H9 (cell line): ENCODE results near the gene IMP3. TPM values are rescaled to one million over a fixed set of nuclear protein-coding genes. Genes with fewer than 3 reads are reported as not detected.

Source experiments
- DNase-seq: peaks from one replicate; pipeline ENCODE4 v3.0.0-alpha.2; 2017
- H2AFZ ChIP-seq: one replicate; pipeline ENCODE4 v1.6.1; 2013; ENCODE audit warnings: mild to moderate bottlenecking, low read length, control low read depth, moderate library complexity
- H2AK5ac ChIP-seq: 2 replicates; pipeline ENCODE4 v1.6.1; 2013; ENCODE audit warnings: low read length, control low read depth, mixed read lengths; ENCODE audit not compliant: insufficient read length
- H2BK120ac ChIP-seq: one replicate; pipeline ENCODE4 v1.6.1; 2013; ENCODE audit warnings: low read depth, mild to moderate bottlenecking, low read length, control low read depth, inconsistent platforms; ENCODE audit not compliant: poor library complexity, severe bottlenecking
- H2BK12ac ChIP-seq: 2 replicates; pipeline ENCODE4 v1.6.1; 2013; ENCODE audit warnings: low read length, control low read depth, mixed read lengths, low read depth; ENCODE audit not compliant: insufficient read length
- H2BK15ac ChIP-seq: 2 replicates; pipeline ENCODE4 v1.6.1; 2013; ENCODE audit warnings: low read depth, low read length, control low read depth
- H2BK20ac ChIP-seq: one replicate; pipeline ENCODE4 v1.6.1; 2013; ENCODE audit warnings: low read depth, mild to moderate bottlenecking, low read length, control low read depth, inconsistent platforms; ENCODE audit not compliant: poor library complexity, severe bottlenecking
- H2BK5ac ChIP-seq: 2 replicates; pipeline ENCODE4 v1.6.1; 2013; ENCODE audit warnings: low read length, control low read depth, mixed read lengths; ENCODE audit not compliant: insufficient read length
- H3K14ac ChIP-seq: 2 replicates; pipeline ENCODE4 v1.6.1; 2013; ENCODE audit warnings: low read length, control low read depth; ENCODE audit not compliant: insufficient read depth
- H3K18ac ChIP-seq: 2 replicates; pipeline ENCODE4 v1.6.1; 2013; ENCODE audit warnings: low read depth, mild to moderate bottlenecking, mixed read lengths, low read length, control low read depth; ENCODE audit not compliant: insufficient read length
- H3K23ac ChIP-seq: 2 replicates; pipeline ENCODE4 v1.6.1; 2013; ENCODE audit warnings: low read length, control low read depth, mixed read lengths, low read depth; ENCODE audit not compliant: insufficient read length
- H3K23me2 ChIP-seq: 2 replicates; pipeline ENCODE4 v1.6.1; 2013; ENCODE audit warnings: low read depth, mild to moderate bottlenecking, mixed read lengths, low read length, control low read depth; ENCODE audit not compliant: insufficient read length, poor library complexity, severe bottlenecking
- H3K27ac ChIP-seq: 2 replicates; pipeline ENCODE4 v1.5.1; 2013; ENCODE audit warnings: low read length, control low read depth, mixed read lengths, low read depth; ENCODE audit not compliant: insufficient read length
- H3K27me3 ChIP-seq: 2 replicates; pipeline ENCODE4 v1.6.1; 2013; ENCODE audit warnings: low read length, control low read depth, inconsistent platforms; ENCODE audit not compliant: insufficient read depth
- H3K4ac ChIP-seq: 2 replicates; pipeline ENCODE4 v1.6.1; 2013; ENCODE audit warnings: low read depth, mild to moderate bottlenecking, control low read depth, inconsistent platforms, low read length, moderate library complexity
- H3K4me1 ChIP-seq: 2 replicates; pipeline ENCODE4 v1.6.1; 2013; ENCODE audit warnings: low read length, control low read depth, inconsistent platforms; ENCODE audit not compliant: insufficient read depth
- H3K4me2 ChIP-seq: 2 replicates; pipeline ENCODE4 v1.6.1; 2013; ENCODE audit warnings: low read length, control low read depth, mixed read lengths; ENCODE audit not compliant: insufficient read length, insufficient read depth
- H3K56ac ChIP-seq: 2 replicates; pipeline ENCODE4 v1.6.1; 2013; ENCODE audit warnings: low read depth, mild to moderate bottlenecking, mixed read lengths, low read length, control low read depth; ENCODE audit not compliant: insufficient read length
- H3K79me1 ChIP-seq: 2 replicates; pipeline ENCODE4 v1.6.1; 2013; ENCODE audit warnings: low read depth, mild to moderate bottlenecking, moderate library complexity, low read length, control low read depth, inconsistent platforms; ENCODE audit not compliant: insufficient read depth, poor library complexity, severe bottlenecking
- H3K79me2 ChIP-seq: 2 replicates; pipeline ENCODE4 v1.6.1; 2013; ENCODE audit warnings: low read length, control low read depth, inconsistent platforms; ENCODE audit not compliant: insufficient read depth
- H3K9ac ChIP-seq: 2 replicates; pipeline ENCODE4 v1.6.1; 2013; ENCODE audit warnings: low read length, control low read depth, mixed read lengths; ENCODE audit not compliant: insufficient read length; ENCODE audit errors: extremely low read depth
- H3K9me3 ChIP-seq: one replicate; pipeline ENCODE4 v1.6.1; 2013; ENCODE audit warnings: low read depth, low read length, inconsistent platforms; ENCODE audit not compliant: control insufficient read depth
- H3T11ph ChIP-seq: one replicate; pipeline ENCODE4 v1.6.1; 2013; ENCODE audit warnings: mild to moderate bottlenecking, low read length, control low read depth, inconsistent platforms
- H4K20me1 ChIP-seq: one replicate; pipeline ENCODE4 v1.6.1; 2013; ENCODE audit not compliant: control insufficient read depth, insufficient read length, insufficient read depth
- H4K5ac ChIP-seq: 2 replicates; pipeline ENCODE4 v1.6.1; 2013; ENCODE audit warnings: low read depth, mild to moderate bottlenecking, mixed read lengths, low read length, control low read depth; ENCODE audit not compliant: insufficient read length
- H4K8ac ChIP-seq: replicated peaks from 2 replicates; pipeline ENCODE4 v1.6.1; 2013; ENCODE audit warnings: low read length, control low read depth, mixed read lengths, low read depth; ENCODE audit not compliant: insufficient read length
- H4K91ac ChIP-seq: 2 replicates; pipeline ENCODE4 v1.6.1; 2013; ENCODE audit warnings: low read depth, mild to moderate bottlenecking, moderate library complexity, mixed read lengths, low read length, control low read depth; ENCODE audit not compliant: insufficient read length
- H3K27ac Mint-ChIP-seq, 3 experiments: 2 replicates in 2 of 3; 3 replicates in 1 of 3; pipeline ENCODE4 v1.8.0; 2020 to 2021; ENCODE audit warnings: mixed read lengths in 3 of 3, mild to moderate bottlenecking in 1 of 3, moderate library complexity in 1 of 3
- H3K27me3 Mint-ChIP-seq: 2 replicates; pipeline ENCODE4 v1.8.0; 2021; ENCODE audit warnings: low read depth, mild to moderate bottlenecking, moderate library complexity, mixed read lengths
- H3K36me3 Mint-ChIP-seq, 3 experiments: 2 replicates in 2 of 3; 3 replicates in 1 of 3; pipeline ENCODE4 v1.8.0; 2020 to 2021; ENCODE audit warnings: low read depth in 3 of 3, mixed read lengths in 3 of 3; ENCODE audit not compliant: insufficient read depth in 1 of 3
- H3K4me1 Mint-ChIP-seq, 2 experiments: 2 replicates each; pipeline ENCODE4 v1.8.0; 2020; ENCODE audit warnings: mixed read lengths in 2 of 2
- H3K4me3 Mint-ChIP-seq, 2 experiments: 2 replicates in 1 of 2; 3 replicates in 1 of 2; pipeline ENCODE4 v1.8.0; 2020 to 2021; ENCODE audit warnings: mild to moderate bottlenecking in 2 of 2, mixed read lengths in 2 of 2, moderate library complexity in 1 of 2
- H3K9me3 Mint-ChIP-seq, 2 experiments: 2 replicates in 1 of 2; 3 replicates in 1 of 2; pipeline ENCODE4 v1.8.0; 2020; ENCODE audit warnings: mild to moderate bottlenecking in 2 of 2, mixed read lengths in 2 of 2, moderate library complexity in 1 of 2
- WGBS: extraction: QIAGEN DNeasy Blood & Tissue Kit; methylation state at CpG from one replicate; pipeline ENCODE4 v1.1.7; 2013; ENCODE audit warnings: missing lambda C conversion rate, low lambda C conversion rate, mixed read lengths; ENCODE audit not compliant: insufficient read length; ENCODE audit errors: extremely low coverage; 5-methylcytosine and 5-hydroxymethylcytosine counted together
- total RNA-seq: library from RNA; stranded (reverse); gene quantifications from 2 replicates; pipeline ENCODE4 v1.2.1, GENCODE V29; 2021
- TF ChIP-seq, protein P1 (sequence below): fragments of 200-600 bp; sonication (generic); conservative IDR thresholded peaks from 3 replicates; pipeline ENCODE4 v1.8.0; 2021; ENCODE audit warnings: antibody characterized with exemption, mild to moderate bottlenecking

Gene IMP3
- total RNA-seq, 1 experiment from 2014 or later = 97.9 TPM

DNA sequence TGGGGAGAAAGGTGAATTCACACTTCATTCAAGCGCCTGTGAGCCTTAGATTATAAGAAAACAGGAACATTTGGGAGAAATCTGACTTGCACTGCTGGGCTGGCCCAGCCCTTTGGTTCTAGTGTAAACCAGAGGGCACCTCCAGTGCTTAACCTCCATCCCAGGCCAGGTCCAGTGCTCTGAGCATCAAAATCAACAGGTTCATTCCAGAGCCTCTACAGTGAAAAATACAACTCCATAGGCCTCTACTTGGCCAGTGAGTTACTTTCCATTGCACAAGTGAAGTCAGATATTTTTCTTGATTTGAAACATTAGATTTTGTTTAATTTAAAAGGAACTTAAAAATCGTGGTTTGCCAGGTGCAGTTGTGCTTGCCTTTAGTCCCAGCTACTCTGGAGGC lies 17.5 kb downstream of the IMP3 start:
- peaks cover 7% of the 10 kb centered on the region for H3K23me2 ChIP-seq
- H4K8ac ChIP-seq = no peak overlapping the region
- no peak overlapping the region for H3K23ac ChIP-seq
- H2AFZ ChIP-seq = no peak overlapping the region
- no peak overlapping the region for H2BK120ac ChIP-seq
- H3K18ac ChIP-seq = no peak overlapping the region
- H4K20me1 ChIP-seq = no peaks in the 10 kb centered on the region
- WGBS = no CpG with 5 or more reads among the region's 2 CpGs
- H3K9ac ChIP-seq = no peak overlapping the region
- no peaks in the 10 kb centered on the region for H3K79me1 ChIP-seq
- H3K27ac ChIP-seq = no peak overlapping the region
- peaks cover 8 to 11% of the 10 kb centered on the region in 2 experiments; a peak in 3 of 4 replicates for H3K4me1 Mint-ChIP-seq
- no peak overlapping the region for H3K4me2 ChIP-seq
- H3K27me3 ChIP-seq = no peaks in the 10 kb centered on the region
- no peak overlapping the region for H2BK15ac ChIP-seq
- no peak overlapping the region for H2AK5ac ChIP-seq
- no peak overlapping the region for H3K4ac ChIP-seq
- no peak for DNase-seq
- no peak overlapping the region for H3T11ph ChIP-seq
- H3K56ac ChIP-seq = no peak overlapping the region
- no peak overlapping the region for H2BK20ac ChIP-seq
- H3K9me3 Mint-ChIP-seq = no peaks in the 10 kb centered on the region
- no peaks in the 10 kb centered on the region for H3K27me3 Mint-ChIP-seq
- H4K5ac ChIP-seq = no peak overlapping the region
- no peaks in the 10 kb centered on the region for H3K79me2 ChIP-seq
- peaks cover 2 to 22% (median 19%) of the 10 kb centered on the region in 3 experiments; a peak in 6 of 7 replicates for H3K36me3 Mint-ChIP-seq
- TF ChIP-seq, protein P1, sequence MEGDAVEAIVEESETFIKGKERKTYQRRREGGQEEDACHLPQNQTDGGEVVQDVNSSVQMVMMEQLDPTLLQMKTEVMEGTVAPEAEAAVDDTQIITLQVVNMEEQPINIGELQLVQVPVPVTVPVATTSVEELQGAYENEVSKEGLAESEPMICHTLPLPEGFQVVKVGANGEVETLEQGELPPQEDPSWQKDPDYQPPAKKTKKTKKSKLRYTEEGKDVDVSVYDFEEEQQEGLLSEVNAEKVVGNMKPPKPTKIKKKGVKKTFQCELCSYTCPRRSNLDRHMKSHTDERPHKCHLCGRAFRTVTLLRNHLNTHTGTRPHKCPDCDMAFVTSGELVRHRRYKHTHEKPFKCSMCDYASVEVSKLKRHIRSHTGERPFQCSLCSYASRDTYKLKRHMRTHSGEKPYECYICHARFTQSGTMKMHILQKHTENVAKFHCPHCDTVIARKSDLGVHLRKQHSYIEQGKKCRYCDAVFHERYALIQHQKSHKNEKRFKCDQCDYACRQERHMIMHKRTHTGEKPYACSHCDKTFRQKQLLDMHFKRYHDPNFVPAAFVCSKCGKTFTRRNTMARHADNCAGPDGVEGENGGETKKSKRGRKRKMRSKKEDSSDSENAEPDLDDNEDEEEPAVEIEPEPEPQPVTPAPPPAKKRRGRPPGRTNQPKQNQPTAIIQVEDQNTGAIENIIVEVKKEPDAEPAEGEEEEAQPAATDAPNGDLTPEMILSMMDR = no peak
- H3K4me3 Mint-ChIP-seq = no peak overlapping the region
- H3K9me3 ChIP-seq = no peaks in the 10 kb centered on the region
- H3K14ac ChIP-seq = no peak overlapping the region
- no peak overlapping the region for H4K91ac ChIP-seq
- no peak overlapping the region for H3K27ac Mint-ChIP-seq
- no peak overlapping the region for H2BK5ac ChIP-seq
- H2BK12ac ChIP-seq = no peak overlapping the region
- H3K4me1 ChIP-seq = no peaks in the 10 kb centered on the region
